CD14-positive monocyte (primary cell): Measurements from ENCODE around the gene SLITRK2. TPM values are rescaled to one million over a fixed set of nuclear protein-coding genes. Genes with fewer than 3 reads are reported as not detected.

Experiments used
- DNase-seq, 3 donors: peaks; one replicate each; pipeline ENCODE4 v3.0.0-alpha.2; 2011 to 2022
- H2AFZ ChIP-seq: 2 replicates; pipeline ENCODE4 v1.6.0; 2012; ENCODE audit warnings: mild to moderate bottlenecking, low read depth, low read length, inconsistent platforms; ENCODE audit not compliant: insufficient read depth, poor library complexity, severe bottlenecking
- H3K27ac ChIP-seq, 2 donors: 1 replicate in 1 of 2; 2 replicates in 1 of 2; pipeline ENCODE4 v1.5.1; 2012 to 2013; ENCODE audit warnings: low read length in 2 of 2, control low read depth in 1 of 2, inconsistent platforms in 1 of 2, low read depth in 1 of 2, mild to moderate bottlenecking in 1 of 2
- H3K27me3 ChIP-seq, 2 donors: one replicate each; pipeline versions ENCODE4 v1.6.0 to v1.6.1; 2011 to 2013; ENCODE audit warnings: low read length in 2 of 2; ENCODE audit not compliant: control insufficient read depth in 2 of 2, insufficient read depth in 2 of 2
- H3K36me3 ChIP-seq, 2 donors: replicated peaks in 1 of 2; 1 replicate in 1 of 2; 2 replicates in 1 of 2; pipeline versions ENCODE4 v1.5.1 to v1.6.1; 2012 to 2013; ENCODE audit warnings: low read length in 2 of 2, control low read depth in 1 of 2, inconsistent platforms in 1 of 2, mild to moderate bottlenecking in 1 of 2; ENCODE audit not compliant: insufficient read depth in 2 of 2, control insufficient read depth in 1 of 2
- H3K4me1 ChIP-seq, 2 donors: 1 replicate in 1 of 2; 2 replicates in 1 of 2; pipeline versions ENCODE4 v1.5.1 to v1.6.1; 2012 to 2013; ENCODE audit warnings: low read length in 2 of 2, control low read depth in 1 of 2, inconsistent platforms in 1 of 2, mild to moderate bottlenecking in 1 of 2, moderate library complexity in 1 of 2; ENCODE audit not compliant: insufficient read depth in 2 of 2, control insufficient read depth in 1 of 2
- H3K4me2 ChIP-seq: replicated peaks from 2 replicates; pipeline ENCODE3; 2012; ENCODE audit warnings: low read length, moderate library complexity, mild to moderate bottlenecking; ENCODE audit not compliant: poor library complexity, severe bottlenecking; ENCODE audit errors: extremely low read depth
- H3K4me3 ChIP-seq, 3 experiments: fragments of 200-600 bp in 1 of 3; sonication (generic) in 1 of 3; replicated peaks in 1 of 3; 1 replicate in 2 of 3; 2 replicates in 1 of 3; pipeline ENCODE4 v1.5.1; 2011 to 2013; ENCODE audit warnings: low read length in 3 of 3, mild to moderate bottlenecking in 3 of 3, control low read depth in 2 of 3, low read depth in 2 of 3, inconsistent platforms in 1 of 3, moderate library complexity in 1 of 3
- H3K79me2 ChIP-seq: 2 replicates; pipeline ENCODE4 v1.6.0; 2012; ENCODE audit warnings: mild to moderate bottlenecking, control low read depth, inconsistent platforms, low read length, moderate library complexity; ENCODE audit not compliant: insufficient read depth
- H3K9ac ChIP-seq: 2 replicates; pipeline ENCODE4 v1.6.0; 2017; ENCODE audit warnings: low read length, mild to moderate bottlenecking; ENCODE audit not compliant: insufficient read depth, poor library complexity, severe bottlenecking
- H3K9me3 ChIP-seq, 2 donors: replicated peaks in 1 of 2; 1 replicate in 1 of 2; 2 replicates in 1 of 2; pipeline versions ENCODE4 v1.5.1 to v1.6.1; 2012 to 2013; ENCODE audit warnings: low read length in 2 of 2, control low read depth in 1 of 2; ENCODE audit not compliant: control insufficient read depth in 1 of 2, insufficient read depth in 1 of 2
- H4K20me1 ChIP-seq: 2 replicates; pipeline ENCODE4 v1.6.0; 2012; ENCODE audit warnings: mild to moderate bottlenecking, low read length, control low read depth, moderate library complexity; ENCODE audit not compliant: insufficient read depth
- H3K27ac Mint-ChIP-seq, 7 donors: one replicate each; pipeline ENCODE4 v1.8.0; 2020; ENCODE audit warnings: mild to moderate bottlenecking in 7 of 7, mixed read lengths in 7 of 7, moderate library complexity in 6 of 7, inconsistent platforms in 2 of 7
- H3K27me3 Mint-ChIP-seq, 3 donors: one replicate each; pipeline ENCODE4 v1.8.0; 2021 to 2022; ENCODE audit warnings: low read depth in 3 of 3, mild to moderate bottlenecking in 3 of 3, mixed read lengths in 3 of 3, moderate library complexity in 3 of 3, inconsistent platforms in 1 of 3
- H3K36me3 Mint-ChIP-seq, 2 donors: one replicate each; pipeline ENCODE4 v1.8.0; 2020; ENCODE audit warnings: mixed read lengths in 2 of 2, inconsistent platforms in 1 of 2, mild to moderate bottlenecking in 1 of 2
- H3K4me1 Mint-ChIP-seq: one replicate; pipeline ENCODE4 v1.8.0; 2020; ENCODE audit warnings: mild to moderate bottlenecking, mixed read lengths
- H3K4me3 Mint-ChIP-seq, 2 donors: one replicate each; pipeline ENCODE4 v1.8.0; 2020; ENCODE audit warnings: mild to moderate bottlenecking in 2 of 2, mixed read lengths in 2 of 2, moderate library complexity in 1 of 2
- H3K9me3 Mint-ChIP-seq, 7 donors: one replicate each; pipeline ENCODE4 v1.8.0; 2020 to 2022; ENCODE audit warnings: mixed read lengths in 7 of 7, mild to moderate bottlenecking in 6 of 7, moderate library complexity in 6 of 7, inconsistent platforms in 2 of 7
- CTCF ChIP-seq: fragments of 200-600 bp; IDR thresholded peaks from one replicate; pipeline ENCODE4 v1.8.0; 2022; ENCODE audit warnings: antibody characterized with exemption, mild to moderate bottlenecking
- WGBS: methylation state at CpG from one replicate; pipeline ENCODE4 v1.1.5; 2013; ENCODE audit warnings: missing lambda C conversion rate; ENCODE audit not compliant: insufficient coverage; 5-methylcytosine and 5-hydroxymethylcytosine counted together
- intact Hi-C, 2 donors: fragments of 100-400 bp; cut with micrococcal nuclease; formaldehyde crosslinking; loops; one replicate each; pipeline versions ENCODE4 v1.15.0 to v1.15.1; 2023
- polyA plus RNA-seq, 3 donors: library from polyadenylated mRNA; depleted of rRNA in 1 of 3; unstranded in 2 of 3; stranded (reverse) in 1 of 3; fragments of 300-500 nt in 2 of 3; fragments of >200 nt in 1 of 3; fragmentation: Illumina TruSeq in 2 of 3; gene quantifications; 1 replicate in 2 of 3; 2 replicates in 1 of 3; pipeline ENCODE4 v1.2.3, GENCODE V29; 2012 to 2021

Gene SLITRK2
- polyA plus RNA-seq, 3 donors = not detected

DNA sequence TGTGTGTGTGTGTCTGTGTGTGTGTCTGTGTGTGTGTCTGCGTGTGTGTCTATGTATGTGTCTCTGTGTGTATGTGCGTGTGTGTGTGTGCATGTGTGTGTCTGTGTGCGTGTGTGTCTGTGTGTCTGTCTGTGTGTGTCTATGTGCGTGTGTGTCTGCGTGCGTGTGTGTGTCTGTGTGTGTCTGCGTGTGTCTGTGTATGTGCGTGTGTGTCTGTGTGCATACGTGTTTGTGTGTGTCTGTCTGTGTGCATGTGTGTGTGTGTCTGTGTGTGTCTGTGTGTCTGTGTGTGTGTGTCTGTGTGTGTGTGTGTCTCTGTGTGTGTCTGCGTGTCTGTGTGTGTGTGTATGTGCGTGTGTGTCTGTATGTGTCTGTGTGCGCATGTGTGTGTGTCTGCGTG lies 35.6 kb downstream of the SLITRK2 start:
- Mint-ChIP-seq H3K27me3 (peaks cover 0 to 2% (median 0%) of the 10 kb centered on the region in 3 donors), H3K27ac (no peak overlapping the region), H3K9me3 (peaks cover 0 to 12% (median 3%) of the 10 kb centered on the region in 7 donors), H3K4me1 (no peaks in the 10 kb centered on the region), H3K36me3 (no peaks in the 10 kb centered on the region), H3K4me3 (no peak overlapping the region)
- no peaks in the 10 kb centered on the region for H4K20me1 ChIP-seq
- no peaks in the 10 kb centered on the region for H3K9me3 ChIP-seq
- H3K27me3 ChIP-seq = no peaks in the 10 kb centered on the region
- intact Hi-C loops = no loop called here
- no peak overlapping the region for H2AFZ ChIP-seq
- no peak overlapping the region for H3K4me3 ChIP-seq
- 100% methylated on average over 4 of the region's 13 CpGs for WGBS
- H3K27ac ChIP-seq = no peak overlapping the region
- no peaks in the 10 kb centered on the region for H3K4me1 ChIP-seq
- no peak for TF ChIP-seq CTCF
- H3K9ac ChIP-seq = no peak overlapping the region
- no peaks in the 10 kb centered on the region for H3K36me3 ChIP-seq
- no peaks in the 10 kb centered on the region for H3K79me2 ChIP-seq
- no peak overlapping the region for H3K4me2 ChIP-seq
- no peak for DNase-seq

- TF ChIP-seq CTCF = no peak
- Mint-ChIP-seq H3K27me3 (peaks cover 0 to 2% (median 0%) of the 10 kb centered on the region in 3 donors), H3K27ac (no peak overlapping the region), H3K4me1 (no peaks in the 10 kb centered on the region), H3K4me3 (no peak overlapping the region), H3K36me3 (no peaks in the 10 kb centered on the region), H3K9me3 (peaks cover 0 to 3% (median under 1%) of the 10 kb centered on the region in 7 donors)
- H4K20me1 ChIP-seq = no peaks in the 10 kb centered on the region
- WGBS = no CpG with 5 or more reads among the region's 4 CpGs
- H2AFZ ChIP-seq = no peak overlapping the region
- no peak overlapping the region for H3K9ac ChIP-seq
- no peaks in the 10 kb centered on the region for H3K4me1 ChIP-seq
- intact Hi-C loops = no loop called here
- no peak overlapping the region for H3K4me2 ChIP-seq
- H3K27me3 ChIP-seq = no peaks in the 10 kb centered on the region
- H3K27ac ChIP-seq = no peak overlapping the region
- DNase-seq = no peak
- no peaks in the 10 kb centered on the region for H3K79me2 ChIP-seq
- no peaks in the 10 kb centered on the region for H3K36me3 ChIP-seq
- H3K9me3 ChIP-seq = no peaks in the 10 kb centered on the region
- no peak overlapping the region for H3K4me3 ChIP-seq
These were observed 38.6 kb downstream of the SLITRK2 start for GRCh38 chrX:145856181-145856580.
